HG03095 (cell line): ENCODE measurements around the gene ALPK3.

Source experiments
- ATAC-seq: cut with Tn5 transposase; IDR thresholded peaks from one replicate; pipeline ENCODE4 v1.9.1; 2021; ENCODE audit warnings: moderate library complexity; ENCODE audit not compliant: unreplicated experiment

Gene ALPK3

GRCh38 chr15:84887938-84888337 lies 70.8 kb downstream of the ALPK3 start:
- ATAC-seq = no peak

GRCh38 chr15:84888639-84889038 lies 71.5 kb downstream of the ALPK3 start:
- ATAC-seq = no peak

GRCh38 chr15:84889313-84889990 lies 72.3 kb downstream of the ALPK3 start:
- no peak for ATAC-seq

- no peak for ATAC-seq
Measured at GRCh38 chr15:84889991-84890669, 73.0 kb downstream of the ALPK3 start.

- no peak for ATAC-seq
Measured at GRCh38 chr15:84890670-84891162, 73.6 kb downstream of the ALPK3 start.

GRCh38 chr15:84891339-84891738 lies 74.2 kb downstream of the ALPK3 start:
- ATAC-seq = no peak

- ATAC-seq = no peak
Measured at GRCh38 chr15:84892786-84893307, 75.7 kb downstream of the ALPK3 start.

- no peak for ATAC-seq
Measured at GRCh38 chr15:84893607-84894006, 76.5 kb downstream of the ALPK3 start.

- ATAC-seq = no peak
Measured at GRCh38 chr15:84894736-84895425, 77.7 kb downstream of the ALPK3 start.

GRCh38 chr15:84898761-84899160 lies 81.6 kb downstream of the ALPK3 start:
- no peak for ATAC-seq

GRCh38 chr15:84899750-84900149 lies 82.6 kb downstream of the ALPK3 start:
- no peak for ATAC-seq

GRCh38 chr15:84901540-84901939 lies 84.4 kb downstream of the ALPK3 start:
- ATAC-seq = no peak

GRCh38 chr15:84903751-84904150 lies 86.6 kb downstream of the ALPK3 start:
- ATAC-seq = no peak

- no peak for ATAC-seq
Measured at GRCh38 chr15:84904419-84904818, 87.3 kb downstream of the ALPK3 start.

GRCh38 chr15:84905016-84905916 lies 88.1 kb downstream of the ALPK3 start:
- ATAC-seq = no peak

GRCh38 chr15:84907731-84908130 lies 90.6 kb downstream of the ALPK3 start:
- ATAC-seq = no peak

- ATAC-seq = no peak
Measured at GRCh38 chr15:84908564-84908963, 91.4 kb downstream of the ALPK3 start.

GRCh38 chr15:84909029-84909428 lies 91.9 kb downstream of the ALPK3 start:
- ATAC-seq = no peak

GRCh38 chr15:84909782-84910181 lies 92.6 kb downstream of the ALPK3 start:
- no peak for ATAC-seq

GRCh38 chr15:84910928-84911623 lies 93.9 kb downstream of the ALPK3 start:
- ATAC-seq = no peak
